Stimulated activated naive B cell treated with anti-CD40 and anti-IgM and Interleukin-4, amounts not matched to agents 10 μg/mL and 1 μg/mL and 100 μg/mL, for 72 hours (primary cell): Measurements from ENCODE around the gene TJP2.

Source experiments
- ATAC-seq, 2 donors: fragments of 150-1000 bp; cut with Tn5 transposase; replicated peaks; 2 replicates each; pipeline ENCODE4 v1.10.0; 2021; ENCODE audit warnings: moderate library complexity in 1 of 2
- DNase-seq: peaks from one replicate; pipeline ENCODE4 v3.0.0; 2021
- H3K27ac Mint-ChIP-seq: one replicate; pipeline ENCODE4 v1.8.0; 2022; ENCODE audit warnings: mild to moderate bottlenecking, mixed read lengths
- H3K27me3 Mint-ChIP-seq, 2 donors: one replicate each; pipeline ENCODE4 v1.8.0; 2022; ENCODE audit warnings: mixed read lengths in 2 of 2
- H3K36me3 Mint-ChIP-seq, 2 donors: one replicate each; pipeline ENCODE4 v1.8.0; 2022; ENCODE audit warnings: mixed read lengths in 2 of 2, mild to moderate bottlenecking in 1 of 2
- H3K4me1 Mint-ChIP-seq, 2 donors: one replicate each; pipeline ENCODE4 v1.8.0; 2022; ENCODE audit warnings: mixed read lengths in 2 of 2, mild to moderate bottlenecking in 1 of 2
- H3K4me3 Mint-ChIP-seq, 2 donors: one replicate each; pipeline ENCODE4 v1.8.0; 2022; ENCODE audit warnings: mild to moderate bottlenecking in 2 of 2, mixed read lengths in 2 of 2, moderate library complexity in 1 of 2
- H3K9me3 Mint-ChIP-seq, 2 donors: one replicate each; pipeline ENCODE4 v1.8.0; 2022; ENCODE audit warnings: mixed read lengths in 2 of 2, mild to moderate bottlenecking in 1 of 2

TJP2 gene

GRCh38 chr9:69190086-69190862 is 16.2 kb downstream of the TJP2 start:
- H3K4me3 Mint-ChIP-seq = no peak overlapping the region
- H3K36me3 Mint-ChIP-seq = no peaks in the 10 kb centered on the region
- peak in 1 of 2 donors; percentile 34 for ATAC-seq
- H3K27me3 Mint-ChIP-seq = no peaks in the 10 kb centered on the region
- no peak for DNase-seq
- H3K27ac Mint-ChIP-seq = no peak overlapping the region
- H3K4me1 Mint-ChIP-seq = peaks cover 5 to 6% of the 10 kb centered on the region in 2 donors
- H3K9me3 Mint-ChIP-seq = no peaks in the 10 kb centered on the region

GRCh38 chr9:69190863-69191181 is 16.7 kb downstream of the TJP2 start:
- Mint-ChIP-seq H3K4me1 (peaks cover 5 to 6% of the 10 kb centered on the region in 2 donors), H3K4me3 (no peak overlapping the region)
- DNase-seq = no peak

DNA sequence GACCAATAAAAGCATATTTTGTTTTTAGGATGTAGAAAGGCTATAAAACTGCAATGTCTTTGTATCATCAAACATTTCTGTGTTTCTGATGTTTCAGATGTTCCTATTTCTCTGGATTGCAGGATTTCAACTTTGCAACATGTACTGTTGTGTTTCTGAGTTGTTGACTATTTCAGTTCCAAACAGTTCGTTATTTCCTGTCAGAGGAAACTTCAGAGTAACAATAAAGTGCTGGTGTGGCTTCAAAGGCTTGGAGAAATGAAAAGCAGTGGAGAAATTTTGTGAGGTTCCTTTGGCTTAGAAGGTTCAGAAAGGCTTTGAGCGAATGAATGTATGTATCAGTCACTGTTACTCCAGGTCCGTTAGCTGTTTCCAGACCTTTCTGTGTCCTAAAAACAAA is 17.2 kb downstream of the TJP2 start:
- no peak overlapping the region for H3K27ac Mint-ChIP-seq
- no peaks in the 10 kb centered on the region for H3K36me3 Mint-ChIP-seq
- H3K4me1 Mint-ChIP-seq = peaks cover 5 to 6% of the 10 kb centered on the region in 2 donors
- DNase-seq (no peak), ATAC-seq (no peak)
- H3K9me3 Mint-ChIP-seq = no peaks in the 10 kb centered on the region
- no peak overlapping the region for H3K4me3 Mint-ChIP-seq
- no peaks in the 10 kb centered on the region for H3K27me3 Mint-ChIP-seq

More at GRCh38 chr9:69190863-69191181, 16.7 kb downstream of the TJP2 start:
- Mint-ChIP-seq H3K36me3 (no peaks in the 10 kb centered on the region), H3K27me3 (no peaks in the 10 kb centered on the region), H3K9me3 (no peaks in the 10 kb centered on the region), H3K27ac (no peak overlapping the region)
- no peak for ATAC-seq

DNA sequence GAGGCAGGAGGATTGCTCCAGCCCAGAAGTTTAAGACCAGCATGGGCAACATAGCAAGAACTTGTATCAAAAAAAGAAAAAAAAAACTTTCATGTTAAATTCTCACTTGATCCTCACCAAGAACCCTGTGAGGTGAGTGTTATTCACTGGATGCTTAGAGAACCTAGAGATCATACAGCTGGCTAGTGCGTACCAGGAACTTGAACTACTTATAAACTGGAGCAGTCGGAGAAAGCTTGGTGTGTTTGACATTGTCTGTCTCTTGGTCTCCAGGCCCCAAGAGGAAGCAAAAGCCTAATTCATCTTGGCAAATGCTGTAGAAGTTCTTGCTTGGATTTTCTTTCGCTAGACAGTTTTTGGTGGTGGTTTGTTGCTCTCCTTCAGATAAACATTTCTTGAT is 18.1 kb downstream of the TJP2 start:
- Mint-ChIP-seq H3K4me3 (no peak overlapping the region), H3K36me3 (no peaks in the 10 kb centered on the region)
- ATAC-seq = no peak

DNA sequence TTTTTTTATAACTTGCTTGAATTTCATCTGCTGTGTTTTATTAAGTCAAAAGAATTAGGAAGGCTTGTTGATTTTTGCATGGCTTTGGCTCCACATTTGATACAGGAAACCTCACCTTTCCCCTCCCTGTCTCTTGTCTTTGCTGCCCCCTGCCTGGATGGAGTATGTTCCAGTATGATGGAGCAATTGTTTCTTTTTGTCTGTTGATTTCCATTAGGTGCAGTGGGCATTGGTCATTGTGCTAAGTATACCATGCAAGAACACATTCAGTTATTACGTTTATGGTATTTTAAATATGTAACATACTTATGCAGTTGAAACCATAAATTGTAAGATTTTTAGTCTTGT is 19.6 kb downstream of the TJP2 start:
- no peak overlapping the region for H3K27ac Mint-ChIP-seq
- DNase-seq (no peak), ATAC-seq (no peak)
- H3K9me3 Mint-ChIP-seq = no peaks in the 10 kb centered on the region
- H3K36me3 Mint-ChIP-seq = no peaks in the 10 kb centered on the region
- H3K4me3 Mint-ChIP-seq = no peak overlapping the region
- no peaks in the 10 kb centered on the region for H3K27me3 Mint-ChIP-seq
- peaks cover 5 to 6% of the 10 kb centered on the region in 2 donors for H3K4me1 Mint-ChIP-seq

More for the DNA sequence above, 18.1 kb downstream of the TJP2 start:
- H3K9me3 Mint-ChIP-seq = no peaks in the 10 kb centered on the region
- peaks cover 5 to 6% of the 10 kb centered on the region in 2 donors for H3K4me1 Mint-ChIP-seq
- no peaks in the 10 kb centered on the region for H3K27me3 Mint-ChIP-seq
- DNase-seq = no peak
- no peak overlapping the region for H3K27ac Mint-ChIP-seq

DNA sequence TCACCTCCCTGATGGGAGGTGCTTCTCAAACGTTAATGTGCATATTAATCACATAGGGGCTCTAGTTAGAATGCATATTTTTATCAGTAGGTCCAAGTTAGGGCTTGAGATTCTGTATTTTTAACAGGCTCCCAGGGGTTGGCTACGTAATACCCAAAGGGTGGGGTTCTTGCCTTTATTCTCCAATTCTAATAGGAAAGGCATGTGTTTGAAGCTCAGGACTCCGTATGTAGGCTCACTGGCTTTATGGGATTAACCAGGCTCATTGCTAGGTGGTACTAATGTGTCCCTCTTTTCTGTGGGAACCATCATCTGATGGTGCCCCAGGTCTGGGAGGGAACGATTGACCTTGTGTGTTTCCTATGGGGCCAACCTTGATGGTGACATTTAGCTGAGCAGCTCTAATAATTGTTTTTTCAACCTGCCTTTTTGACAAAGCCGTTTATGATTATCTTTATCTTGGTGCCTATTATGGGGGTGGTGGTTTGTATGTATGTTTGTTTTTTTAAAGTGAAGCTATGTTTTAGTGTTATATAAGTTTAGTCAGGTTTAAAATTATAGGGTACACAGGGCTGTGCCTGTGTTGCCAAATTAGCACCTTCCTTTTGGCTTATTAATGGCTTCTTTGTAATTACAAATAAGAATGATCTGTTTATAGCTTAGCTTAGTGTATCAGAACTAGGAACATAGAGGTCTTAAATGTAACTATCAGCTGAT is 20.8 kb downstream of the TJP2 start:
- ATAC-seq (no peak), DNase-seq (no peak)
- Mint-ChIP-seq H3K36me3 (no peaks in the 10 kb centered on the region), H3K4me1 (peaks cover 7 to 11% of the 10 kb centered on the region in 2 donors), H3K4me3 (no peak overlapping the region), H3K9me3 (no peaks in the 10 kb centered on the region), H3K27ac (no peak overlapping the region), H3K27me3 (peaks cover 0 to 3% of the 10 kb centered on the region in 2 donors)

- Mint-ChIP-seq H3K27ac (no peak overlapping the region), H3K27me3 (peaks cover 0 to 3% of the 10 kb centered on the region in 2 donors), H3K4me1 (peaks cover 15 to 16% of the 10 kb centered on the region in 2 donors), H3K4me3 (no peak overlapping the region), H3K9me3 (no peaks in the 10 kb centered on the region), H3K36me3 (no peaks in the 10 kb centered on the region)
- DNase-seq (no peak), ATAC-seq (no peak)
Measured at GRCh38 chr9:69195668-69196067, 21.6 kb downstream of the TJP2 start.

GRCh38 chr9:69197687-69198086 is 23.6 kb downstream of the TJP2 start:
- peaks cover 0 to 3% of the 10 kb centered on the region in 2 donors for H3K27me3 Mint-ChIP-seq
- peaks cover 0 to 2% of the 10 kb centered on the region in 2 donors for H3K36me3 Mint-ChIP-seq
- H3K9me3 Mint-ChIP-seq = no peaks in the 10 kb centered on the region
- no peak overlapping the region for H3K27ac Mint-ChIP-seq
- H3K4me3 Mint-ChIP-seq = no peak overlapping the region
- H3K4me1 Mint-ChIP-seq = peaks cover 11% of the 10 kb centered on the region in 2 donors
- DNase-seq (no peak), ATAC-seq (no peak)

- Mint-ChIP-seq H3K36me3 (peaks cover 0 to 2% of the 10 kb centered on the region in 2 donors), H3K27ac (no peak overlapping the region), H3K4me1 (peaks cover 11% of the 10 kb centered on the region in 2 donors), H3K9me3 (no peaks in the 10 kb centered on the region), H3K27me3 (peaks cover 0 to 3% of the 10 kb centered on the region in 2 donors), H3K4me3 (no peak overlapping the region)
- ATAC-seq (no peak), DNase-seq (no peak)
Measured at GRCh38 chr9:69198521-69199220, 24.6 kb downstream of the TJP2 start.

GRCh38 chr9:69199769-69200470 is 25.8 kb downstream of the TJP2 start:
- peaks cover 11% of the 10 kb centered on the region in 2 donors for H3K4me1 Mint-ChIP-seq
- no peak overlapping the region for H3K27ac Mint-ChIP-seq
- H3K4me3 Mint-ChIP-seq = no peak overlapping the region
- peaks cover 0 to 3% of the 10 kb centered on the region in 2 donors for H3K27me3 Mint-ChIP-seq
- no peaks in the 10 kb centered on the region for H3K9me3 Mint-ChIP-seq
- no peak for DNase-seq
- no peak for ATAC-seq
- peaks cover 0 to 2% of the 10 kb centered on the region in 2 donors for H3K36me3 Mint-ChIP-seq

DNA sequence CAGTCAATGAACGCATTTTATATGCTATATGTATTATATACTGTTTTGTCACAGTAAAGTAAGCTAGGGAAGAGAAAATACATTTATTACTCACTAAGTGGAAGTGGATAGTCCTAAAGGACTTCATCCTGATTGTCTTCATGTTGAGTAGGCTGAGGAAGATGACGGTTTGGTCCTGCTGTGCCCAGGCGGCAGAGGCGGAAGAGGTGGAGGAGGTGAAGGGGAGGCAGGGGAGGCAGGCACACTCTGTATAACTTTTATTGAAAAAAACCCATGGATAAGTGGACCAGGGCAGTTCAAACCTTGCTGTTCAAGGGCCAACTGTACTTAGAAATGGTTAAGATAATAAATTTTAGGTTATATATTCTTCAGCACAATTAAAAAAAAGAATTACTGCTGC is 28.5 kb downstream of the TJP2 start:
- no peak for DNase-seq
- no peak overlapping the region for H3K4me3 Mint-ChIP-seq
- H3K27ac Mint-ChIP-seq = no peak overlapping the region
- ATAC-seq = no peak
- H3K27me3 Mint-ChIP-seq = peaks cover 0 to 3% of the 10 kb centered on the region in 2 donors
- H3K36me3 Mint-ChIP-seq = peaks cover 0 to 2% of the 10 kb centered on the region in 2 donors
- peaks cover 11 to 15% of the 10 kb centered on the region in 2 donors for H3K4me1 Mint-ChIP-seq
- no peaks in the 10 kb centered on the region for H3K9me3 Mint-ChIP-seq

DNA sequence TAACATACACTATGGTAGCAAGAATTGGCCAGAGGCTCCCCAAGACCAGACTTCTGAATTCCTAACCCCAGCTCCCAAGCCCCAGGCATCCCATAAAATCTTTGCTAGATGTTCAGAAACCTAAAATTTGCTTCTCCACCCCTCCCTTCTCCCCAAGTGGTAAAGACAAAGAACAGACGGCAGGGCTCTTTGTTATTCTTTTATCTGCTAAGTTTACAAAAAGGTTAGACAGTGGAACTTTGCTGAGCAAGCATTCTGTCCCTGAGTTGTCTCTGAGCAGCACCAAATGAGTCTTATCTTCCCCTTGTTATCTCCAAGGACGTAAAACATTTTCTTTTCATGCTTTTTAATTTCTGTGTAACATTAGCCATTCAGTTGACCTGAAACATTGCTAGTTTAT is 30.2 kb downstream of the TJP2 start:
- peaks cover 11 to 15% of the 10 kb centered on the region in 2 donors for H3K4me1 Mint-ChIP-seq
- peaks cover 0 to 3% of the 10 kb centered on the region in 2 donors for H3K27me3 Mint-ChIP-seq
- H3K9me3 Mint-ChIP-seq = no peaks in the 10 kb centered on the region
- H3K4me3 Mint-ChIP-seq = no peak overlapping the region
- no peak for DNase-seq
- H3K36me3 Mint-ChIP-seq = peaks cover 0 to 2% of the 10 kb centered on the region in 2 donors
- H3K27ac Mint-ChIP-seq = no peak overlapping the region
- ATAC-seq = no peak

- H3K27ac Mint-ChIP-seq = no peak overlapping the region
Measured at GRCh38 chr9:69204849-69205248, 30.8 kb downstream of the TJP2 start.

GRCh38 chr9:69206047-69206446 is 32.0 kb downstream of the TJP2 start:
- Mint-ChIP-seq H3K9me3 (no peaks in the 10 kb centered on the region), H3K4me3 (no peak overlapping the region), H3K27me3 (no peaks in the 10 kb centered on the region), H3K36me3 (peaks cover 0 to 2% of the 10 kb centered on the region in 2 donors), H3K27ac (no peak overlapping the region), H3K4me1 (peaks cover 0 to 4% of the 10 kb centered on the region in 2 donors)
- ATAC-seq = no peak
- DNase-seq = no peak

More at GRCh38 chr9:69204849-69205248, 30.8 kb downstream of the TJP2 start:
- Mint-ChIP-seq H3K4me1 (peaks cover 7 to 10% of the 10 kb centered on the region in 2 donors), H3K9me3 (no peaks in the 10 kb centered on the region), H3K36me3 (peaks cover 0 to 2% of the 10 kb centered on the region in 2 donors), H3K4me3 (no peak overlapping the region), H3K27me3 (no peaks in the 10 kb centered on the region)
- ATAC-seq (no peak), DNase-seq (no peak)
